ENCODE measurements around the gene HMGN3.

GRCh38 chr6:79208816-79209215 lies 25.7 kb downstream of the HMGN3 start:
- TF ChIP-seq, protein P1, sequence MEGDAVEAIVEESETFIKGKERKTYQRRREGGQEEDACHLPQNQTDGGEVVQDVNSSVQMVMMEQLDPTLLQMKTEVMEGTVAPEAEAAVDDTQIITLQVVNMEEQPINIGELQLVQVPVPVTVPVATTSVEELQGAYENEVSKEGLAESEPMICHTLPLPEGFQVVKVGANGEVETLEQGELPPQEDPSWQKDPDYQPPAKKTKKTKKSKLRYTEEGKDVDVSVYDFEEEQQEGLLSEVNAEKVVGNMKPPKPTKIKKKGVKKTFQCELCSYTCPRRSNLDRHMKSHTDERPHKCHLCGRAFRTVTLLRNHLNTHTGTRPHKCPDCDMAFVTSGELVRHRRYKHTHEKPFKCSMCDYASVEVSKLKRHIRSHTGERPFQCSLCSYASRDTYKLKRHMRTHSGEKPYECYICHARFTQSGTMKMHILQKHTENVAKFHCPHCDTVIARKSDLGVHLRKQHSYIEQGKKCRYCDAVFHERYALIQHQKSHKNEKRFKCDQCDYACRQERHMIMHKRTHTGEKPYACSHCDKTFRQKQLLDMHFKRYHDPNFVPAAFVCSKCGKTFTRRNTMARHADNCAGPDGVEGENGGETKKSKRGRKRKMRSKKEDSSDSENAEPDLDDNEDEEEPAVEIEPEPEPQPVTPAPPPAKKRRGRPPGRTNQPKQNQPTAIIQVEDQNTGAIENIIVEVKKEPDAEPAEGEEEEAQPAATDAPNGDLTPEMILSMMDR (IDR thresholded peaks at IDR 0.05; ENCODE audit: insufficient read depth, low read length, poor library complexity, severe bottlenecking) = no peak
- TF ChIP-seq EZH2phosphoT487 (conservative IDR thresholded peaks at IDR 0.05; ENCODE audit: low read length) = no peak
